LHCN-M2 (cell line): Measurements from ENCODE around the gene SPRR2F. TPM values are rescaled to one million over a fixed set of nuclear protein-coding genes. Genes with fewer than 3 reads are reported as not detected.

ENCODE experiments used
- DNase-seq: peaks from one replicate; pipeline ENCODE4 v3.0.0-alpha.2; 2012; ENCODE audit warnings: low read depth
- total RNA-seq: library from RNA; depleted of rRNA; stranded (reverse); fragments of >200 nt; gene quantifications from 2 replicates; pipeline ENCODE4 v1.2.3, GENCODE V29; 2014; rRNA removed

The SPRR2F gene
- total RNA-seq, 1 experiment from 2014 or later, result not detected

DNA sequence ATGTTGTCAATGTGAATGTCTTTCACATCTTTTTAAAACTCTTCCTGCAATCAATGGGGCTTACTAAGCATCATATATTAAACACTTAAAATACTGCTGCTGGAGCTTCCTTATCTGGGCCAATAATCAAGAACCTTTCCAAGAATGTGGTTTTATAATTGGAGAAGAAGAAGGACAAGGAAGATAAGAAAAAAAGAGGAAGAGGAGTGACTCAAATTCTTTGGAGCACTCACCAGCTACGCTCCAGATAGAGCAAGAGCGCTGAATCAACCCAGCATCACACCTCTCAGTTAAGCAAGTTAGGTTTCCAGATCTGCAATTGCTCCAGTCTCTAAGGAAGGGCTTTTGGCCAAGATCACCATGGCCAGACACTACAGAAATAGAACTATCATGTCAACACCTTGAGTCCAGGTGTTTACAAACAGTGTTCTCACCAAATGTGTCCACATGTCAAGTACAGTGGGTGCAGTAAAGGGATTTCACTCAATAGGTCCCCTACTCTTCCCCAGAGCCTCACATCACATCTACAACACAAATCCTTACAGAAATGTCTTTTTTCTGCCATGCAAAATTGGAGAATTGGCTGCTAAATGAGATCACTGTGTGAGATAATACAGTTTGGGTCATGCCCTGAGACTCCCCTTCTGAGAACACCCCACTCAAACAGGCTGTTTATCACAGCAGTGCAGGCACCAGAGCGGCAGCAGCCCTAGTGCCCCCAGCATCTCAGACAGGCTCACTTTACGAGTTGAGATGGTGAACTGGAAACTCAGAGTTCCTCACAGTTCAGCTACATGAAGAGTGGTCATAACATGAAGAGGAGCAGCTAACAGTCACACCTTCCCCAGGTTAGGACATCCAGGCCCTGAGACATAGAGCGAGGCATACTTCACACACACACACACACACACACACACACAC is 40.2 kb downstream of the SPRR2F start:
- DNase-seq, result no peak

DNA sequence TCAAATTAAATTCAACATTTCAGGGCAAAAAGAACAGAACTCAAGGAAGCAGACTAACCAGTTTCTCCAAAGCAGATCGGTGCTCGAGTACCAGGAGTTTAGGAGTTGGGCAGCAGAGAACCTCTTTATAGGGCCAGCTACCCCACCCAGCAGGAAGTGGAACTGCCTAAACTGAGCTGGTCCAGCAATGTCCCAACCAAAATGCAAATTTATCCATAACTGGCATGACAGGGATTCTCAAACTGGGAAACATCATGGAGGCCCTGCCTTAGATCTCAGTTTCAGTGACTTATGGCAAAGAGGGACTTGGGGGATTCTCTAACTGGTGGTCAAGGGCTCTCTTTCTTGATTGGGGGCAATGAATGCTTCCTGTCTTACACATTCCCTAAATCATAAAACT is 41.8 kb downstream of the SPRR2F start, which contains the start of gene SPRR2B:
Gene SPRR2B (minus strand): TSS at position 101 of the 400 bp plus-strand sequence. CDS start 772 bp downstream, outside the sequence.
- DNase-seq, result no peak

DNA sequence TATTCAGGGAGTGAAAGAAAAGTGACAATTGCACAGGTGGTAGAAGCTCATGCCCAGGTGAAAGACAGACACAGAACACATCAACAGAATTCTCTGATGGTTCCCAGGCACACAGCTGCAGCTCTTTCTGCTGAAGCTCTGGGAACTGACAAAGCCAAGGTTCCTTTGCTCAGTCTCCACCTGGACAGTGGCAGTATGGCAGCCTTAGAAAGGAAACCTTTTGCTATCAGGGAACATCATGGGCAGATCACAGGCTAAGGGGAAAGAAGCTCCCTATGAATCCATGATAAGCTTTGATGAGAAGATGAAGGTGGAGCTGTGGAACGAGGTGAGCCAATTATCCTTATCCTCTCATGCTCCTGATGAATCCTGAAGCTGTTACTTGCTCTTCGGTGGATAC is 43.1 kb downstream of the SPRR2F start:
- no peak for DNase-seq

Other genes with a start within 250 kb of the SPRR2F start
- gene SMCP, start 235.2 kb downstream of the SPRR2F start, total RNA-seq, result not detected in 2 replicates
- not detected in 2 replicates for gene IVL, start 205.0 kb downstream of the SPRR2F start, total RNA-seq
- not detected in 2 replicates for gene SPRR5, start 166.3 kb downstream of the SPRR2F start, total RNA-seq
- gene SPRR4, start 142.9 kb downstream of the SPRR2F start, total RNA-seq, result not detected in 2 replicates
- not detected in 2 replicates for gene SPRR1A, start 129.4 kb downstream of the SPRR2F start, total RNA-seq
- not detected in 2 replicates for gene SPRR3, start 111.8 kb downstream of the SPRR2F start, total RNA-seq
- gene SPRR1B, start 82.3 kb downstream of the SPRR2F start, total RNA-seq, result not detected in 2 replicates
- not detected in 2 replicates for gene SPRR2D, start 72.4 kb downstream of the SPRR2F start, total RNA-seq
- gene SPRR2A, start 56.0 kb downstream of the SPRR2F start, total RNA-seq, result not detected in 2 replicates
- gene SPRR2B, start 41.9 kb downstream of the SPRR2F start, total RNA-seq, result not detected in 2 replicates
- gene SPRR2E, start 19.0 kb downstream of the SPRR2F start, total RNA-seq, result not detected in 2 replicates
- gene SPRR2G, start 37.4 kb upstream of the SPRR2F start, total RNA-seq, result not detected in 2 replicates
- gene LELP1, start 89.9 kb upstream of the SPRR2F start, total RNA-seq, result not detected in 2 replicates
- not detected in 2 replicates for gene PRR9, start 104.1 kb upstream of the SPRR2F start, total RNA-seq
- gene LORICRIN, start 146.2 kb upstream of the SPRR2F start, total RNA-seq, result not detected in 2 replicates
- gene PGLYRP3, start 199.4 kb upstream of the SPRR2F start, total RNA-seq, result not detected in 2 replicates
- not detected in 2 replicates for gene PGLYRP4, start 235.3 kb upstream of the SPRR2F start, total RNA-seq
- not detected in 2 replicates for gene S100A9, start 244.3 kb upstream of the SPRR2F start, total RNA-seq